H9 (cell line): Measurements from ENCODE around the gene BAG1. TPM values are rescaled to one million over a fixed set of nuclear protein-coding genes. Genes with fewer than 3 reads are reported as not detected.

ENCODE experiments used
- DNase-seq: peaks from one replicate; pipeline ENCODE4 v3.0.0-alpha.2; 2017
- H2AFZ ChIP-seq: one replicate; pipeline ENCODE4 v1.6.1; 2013; ENCODE audit warnings: mild to moderate bottlenecking, low read length, control low read depth, moderate library complexity
- H2AK5ac ChIP-seq: 2 replicates; pipeline ENCODE4 v1.6.1; 2013; ENCODE audit warnings: low read length, control low read depth, mixed read lengths; ENCODE audit not compliant: insufficient read length
- H2BK120ac ChIP-seq: one replicate; pipeline ENCODE4 v1.6.1; 2013; ENCODE audit warnings: low read depth, mild to moderate bottlenecking, low read length, control low read depth, inconsistent platforms; ENCODE audit not compliant: poor library complexity, severe bottlenecking
- H2BK12ac ChIP-seq: 2 replicates; pipeline ENCODE4 v1.6.1; 2013; ENCODE audit warnings: low read length, control low read depth, mixed read lengths, low read depth; ENCODE audit not compliant: insufficient read length
- H2BK15ac ChIP-seq: 2 replicates; pipeline ENCODE4 v1.6.1; 2013; ENCODE audit warnings: low read depth, low read length, control low read depth
- H2BK20ac ChIP-seq: one replicate; pipeline ENCODE4 v1.6.1; 2013; ENCODE audit warnings: low read depth, mild to moderate bottlenecking, low read length, control low read depth, inconsistent platforms; ENCODE audit not compliant: poor library complexity, severe bottlenecking
- H2BK5ac ChIP-seq: 2 replicates; pipeline ENCODE4 v1.6.1; 2013; ENCODE audit warnings: low read length, control low read depth, mixed read lengths; ENCODE audit not compliant: insufficient read length
- H3K14ac ChIP-seq: 2 replicates; pipeline ENCODE4 v1.6.1; 2013; ENCODE audit warnings: low read length, control low read depth; ENCODE audit not compliant: insufficient read depth
- H3K18ac ChIP-seq: 2 replicates; pipeline ENCODE4 v1.6.1; 2013; ENCODE audit warnings: low read depth, mild to moderate bottlenecking, mixed read lengths, low read length, control low read depth; ENCODE audit not compliant: insufficient read length
- H3K23ac ChIP-seq: 2 replicates; pipeline ENCODE4 v1.6.1; 2013; ENCODE audit warnings: low read length, control low read depth, mixed read lengths, low read depth; ENCODE audit not compliant: insufficient read length
- H3K23me2 ChIP-seq: 2 replicates; pipeline ENCODE4 v1.6.1; 2013; ENCODE audit warnings: low read depth, mild to moderate bottlenecking, mixed read lengths, low read length, control low read depth; ENCODE audit not compliant: insufficient read length, poor library complexity, severe bottlenecking
- H3K27ac ChIP-seq: 2 replicates; pipeline ENCODE4 v1.5.1; 2013; ENCODE audit warnings: low read length, control low read depth, mixed read lengths, low read depth; ENCODE audit not compliant: insufficient read length
- H3K27me3 ChIP-seq: 2 replicates; pipeline ENCODE4 v1.6.1; 2013; ENCODE audit warnings: low read length, control low read depth, inconsistent platforms; ENCODE audit not compliant: insufficient read depth
- H3K4ac ChIP-seq: 2 replicates; pipeline ENCODE4 v1.6.1; 2013; ENCODE audit warnings: low read depth, mild to moderate bottlenecking, control low read depth, inconsistent platforms, low read length, moderate library complexity
- H3K4me1 ChIP-seq: 2 replicates; pipeline ENCODE4 v1.6.1; 2013; ENCODE audit warnings: low read length, control low read depth, inconsistent platforms; ENCODE audit not compliant: insufficient read depth
- H3K4me2 ChIP-seq: 2 replicates; pipeline ENCODE4 v1.6.1; 2013; ENCODE audit warnings: low read length, control low read depth, mixed read lengths; ENCODE audit not compliant: insufficient read length, insufficient read depth
- H3K56ac ChIP-seq: 2 replicates; pipeline ENCODE4 v1.6.1; 2013; ENCODE audit warnings: low read depth, mild to moderate bottlenecking, mixed read lengths, low read length, control low read depth; ENCODE audit not compliant: insufficient read length
- H3K79me1 ChIP-seq: 2 replicates; pipeline ENCODE4 v1.6.1; 2013; ENCODE audit warnings: low read depth, mild to moderate bottlenecking, moderate library complexity, low read length, control low read depth, inconsistent platforms; ENCODE audit not compliant: insufficient read depth, poor library complexity, severe bottlenecking
- H3K79me2 ChIP-seq: 2 replicates; pipeline ENCODE4 v1.6.1; 2013; ENCODE audit warnings: low read length, control low read depth, inconsistent platforms; ENCODE audit not compliant: insufficient read depth
- H3K9ac ChIP-seq: 2 replicates; pipeline ENCODE4 v1.6.1; 2013; ENCODE audit warnings: low read length, control low read depth, mixed read lengths; ENCODE audit not compliant: insufficient read length; ENCODE audit errors: extremely low read depth
- H3K9me3 ChIP-seq: one replicate; pipeline ENCODE4 v1.6.1; 2013; ENCODE audit warnings: low read depth, low read length, inconsistent platforms; ENCODE audit not compliant: control insufficient read depth
- H3T11ph ChIP-seq: one replicate; pipeline ENCODE4 v1.6.1; 2013; ENCODE audit warnings: mild to moderate bottlenecking, low read length, control low read depth, inconsistent platforms
- H4K20me1 ChIP-seq: one replicate; pipeline ENCODE4 v1.6.1; 2013; ENCODE audit not compliant: control insufficient read depth, insufficient read length, insufficient read depth
- H4K5ac ChIP-seq: 2 replicates; pipeline ENCODE4 v1.6.1; 2013; ENCODE audit warnings: low read depth, mild to moderate bottlenecking, mixed read lengths, low read length, control low read depth; ENCODE audit not compliant: insufficient read length
- H4K8ac ChIP-seq: replicated peaks from 2 replicates; pipeline ENCODE4 v1.6.1; 2013; ENCODE audit warnings: low read length, control low read depth, mixed read lengths, low read depth; ENCODE audit not compliant: insufficient read length
- H4K91ac ChIP-seq: 2 replicates; pipeline ENCODE4 v1.6.1; 2013; ENCODE audit warnings: low read depth, mild to moderate bottlenecking, moderate library complexity, mixed read lengths, low read length, control low read depth; ENCODE audit not compliant: insufficient read length
- H3K27ac Mint-ChIP-seq, 3 experiments: 2 replicates in 2 of 3; 3 replicates in 1 of 3; pipeline ENCODE4 v1.8.0; 2020 to 2021; ENCODE audit warnings: mixed read lengths in 3 of 3, mild to moderate bottlenecking in 1 of 3, moderate library complexity in 1 of 3
- H3K27me3 Mint-ChIP-seq: 2 replicates; pipeline ENCODE4 v1.8.0; 2021; ENCODE audit warnings: low read depth, mild to moderate bottlenecking, moderate library complexity, mixed read lengths
- H3K36me3 Mint-ChIP-seq, 3 experiments: 2 replicates in 2 of 3; 3 replicates in 1 of 3; pipeline ENCODE4 v1.8.0; 2020 to 2021; ENCODE audit warnings: low read depth in 3 of 3, mixed read lengths in 3 of 3; ENCODE audit not compliant: insufficient read depth in 1 of 3
- H3K4me1 Mint-ChIP-seq, 2 experiments: 2 replicates each; pipeline ENCODE4 v1.8.0; 2020; ENCODE audit warnings: mixed read lengths in 2 of 2
- H3K4me3 Mint-ChIP-seq, 2 experiments: 2 replicates in 1 of 2; 3 replicates in 1 of 2; pipeline ENCODE4 v1.8.0; 2020 to 2021; ENCODE audit warnings: mild to moderate bottlenecking in 2 of 2, mixed read lengths in 2 of 2, moderate library complexity in 1 of 2
- H3K9me3 Mint-ChIP-seq, 2 experiments: 2 replicates in 1 of 2; 3 replicates in 1 of 2; pipeline ENCODE4 v1.8.0; 2020; ENCODE audit warnings: mild to moderate bottlenecking in 2 of 2, mixed read lengths in 2 of 2, moderate library complexity in 1 of 2
- CTCF ChIP-seq: fragments of 200-600 bp; sonication (generic); conservative IDR thresholded peaks from 3 replicates; pipeline ENCODE4 v1.8.0; 2021; ENCODE audit warnings: antibody characterized with exemption, mild to moderate bottlenecking
- WGBS: extraction: QIAGEN DNeasy Blood & Tissue Kit; methylation state at CpG from one replicate; pipeline ENCODE4 v1.1.7; 2013; ENCODE audit warnings: missing lambda C conversion rate, low lambda C conversion rate, mixed read lengths; ENCODE audit not compliant: insufficient read length; ENCODE audit errors: extremely low coverage; 5-methylcytosine and 5-hydroxymethylcytosine counted together
- total RNA-seq: library from RNA; stranded (reverse); gene quantifications from 2 replicates; pipeline ENCODE4 v1.2.1, GENCODE V29; 2021

Gene BAG1
- total RNA-seq, 1 experiment from 2014 or later, result 66.4 TPM

GRCh38 chr9:33249983-33250382, 14.5 kb downstream of the BAG1 start:
- Histone ChIP-seq H3K79me1 (no peaks in the 10 kb centered on the region), H2BK15ac (no peak overlapping the region), H4K91ac (no peak overlapping the region), H3K9me3 (no peaks in the 10 kb centered on the region), H3K18ac (no peak overlapping the region), H4K8ac (no peak overlapping the region), H2BK120ac (no peak overlapping the region), H2BK20ac (no peak overlapping the region), H4K5ac (no peak overlapping the region), H3K23ac (no peak overlapping the region), H3K4me2 (no peak overlapping the region), H2BK5ac (no peak overlapping the region), H3K27me3 (no peaks in the 10 kb centered on the region), H3K27ac (no peak overlapping the region), H3K4me1 (no peaks in the 10 kb centered on the region), H3T11ph (no peak overlapping the region), H2AFZ (no peak overlapping the region), H4K20me1 (no peaks in the 10 kb centered on the region), H2BK12ac (no peak overlapping the region), H2AK5ac (no peak overlapping the region), H3K56ac (no peak overlapping the region), H3K14ac (no peak overlapping the region), H3K4ac (no peak overlapping the region), H3K9ac (no peak overlapping the region), H3K79me2 (no peaks in the 10 kb centered on the region), H3K23me2 (no peaks in the 10 kb centered on the region)
- Mint-ChIP-seq H3K27ac (no peak overlapping the region), H3K4me3 (no peak overlapping the region), H3K9me3 (no peaks in the 10 kb centered on the region; a peak in 1 of 5 replicates), H3K36me3 (peaks cover 19 to 41% (median 20%) of the 10 kb centered on the region in 3 experiments; a peak in 6 of 7 replicates), H3K4me1 (no peaks in the 10 kb centered on the region), H3K27me3 (no peaks in the 10 kb centered on the region)
- WGBS, result no CpG with 5 or more reads among the region's 2 CpGs
- TF ChIP-seq CTCF, result no peak
- DNase-seq, result no peak
